ENCODE data around the gene PWP2. TPM values are rescaled to one million over a fixed set of nuclear protein-coding genes. Genes with fewer than 3 reads are reported as not detected.
A peak's percentile ranks its signal among the peaks of the same experiment; 100 is the strongest.
"Not testable (repeated sequence)": the region's sequence is repeated elsewhere in the genome, so short reads cannot be mapped to it uniquely, and the experiment has no call there.

Gene PWP2
- total and polyA plus RNA-seq, 2 donors = 2.2 to 12.7 TPM

DNA sequence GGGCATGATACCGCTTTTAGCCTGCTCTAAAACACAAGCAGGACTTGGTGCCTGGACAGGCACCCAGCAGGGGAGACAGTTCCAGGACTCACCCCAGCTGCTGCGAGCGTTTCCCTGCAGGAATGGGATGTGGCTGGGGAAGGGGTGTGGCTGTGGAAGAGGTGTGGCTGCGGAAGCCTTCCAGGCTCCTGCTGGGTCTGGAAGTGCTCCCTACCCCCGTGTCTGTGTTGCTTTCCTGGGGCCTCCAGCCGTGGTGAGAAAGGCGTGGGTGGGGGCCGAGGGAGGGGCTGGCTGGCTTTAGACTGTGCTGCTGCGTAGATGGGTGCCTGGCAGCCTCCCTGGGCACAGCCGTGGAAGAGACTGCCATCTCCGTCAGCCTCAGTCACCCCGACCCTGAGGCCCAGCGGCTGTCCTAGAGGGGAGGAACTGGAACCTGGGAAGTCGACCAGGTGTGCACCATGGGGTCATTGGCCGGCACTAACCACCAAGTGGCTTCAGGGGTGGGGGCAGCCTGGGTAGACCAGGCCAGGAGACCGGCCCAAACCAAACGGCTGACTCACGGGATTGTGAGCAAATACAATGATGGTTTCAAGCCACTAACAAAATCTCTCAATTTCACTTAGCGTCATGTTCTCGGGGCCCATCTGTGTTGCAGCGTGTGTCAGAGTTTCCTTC lies 46.2 kb downstream of the PWP2 start:
- WGBS = 80% methylated on average over 7 of the region's 21 CpGs
- not testable (repeated sequence) for H3K4me1 ChIP-seq (ENCODE audit: control insufficient read depth in 2 of 2, insufficient read depth in 2 of 2, low read length in 2 of 2); H3K27ac ChIP-seq (ENCODE audit: low read depth in 1 of 2, low read length in 1 of 2); H3K4me3 ChIP-seq (ENCODE audit: low read length in 2 of 2); H3K27me3 ChIP-seq (ENCODE audit: control insufficient read depth in 2 of 2, insufficient read depth in 1 of 2, low read length in 1 of 2); DNase-seq (ENCODE audit: low read depth in 6 of 9, low spot score in 9 of 9); H3K36me3 ChIP-seq (ENCODE audit: control insufficient read depth in 2 of 2, insufficient read depth in 2 of 2, low read length in 1 of 2); H3K9me3 ChIP-seq (ENCODE audit: control insufficient read depth in 2 of 2, insufficient read depth in 1 of 2, low read length in 1 of 2)

GRCh38 chr21:44153889-44154228 lies 46.7 kb downstream of the PWP2 start:
- H3K4me1 ChIP-seq (ENCODE audit: control insufficient read depth in 2 of 2, insufficient read depth in 2 of 2, low read length in 2 of 2); DNase-seq (ENCODE audit: low read depth in 6 of 9, low spot score in 9 of 9); H3K36me3 ChIP-seq (ENCODE audit: control insufficient read depth in 2 of 2, insufficient read depth in 2 of 2, low read length in 1 of 2); H3K27me3 ChIP-seq (ENCODE audit: control insufficient read depth in 2 of 2, insufficient read depth in 1 of 2, low read length in 1 of 2); H3K4me3 ChIP-seq (ENCODE audit: low read length in 2 of 2); H3K9me3 ChIP-seq (ENCODE audit: control insufficient read depth in 2 of 2, insufficient read depth in 1 of 2, low read length in 1 of 2); H3K27ac ChIP-seq (ENCODE audit: low read depth in 1 of 2, low read length in 1 of 2): not testable (repeated sequence)
- 75% methylated on average over 8 of the region's 17 CpGs for WGBS

GRCh38 chr21:44154816-44155230 lies 47.6 kb downstream of the PWP2 start:
- WGBS = no CpG with 5 or more reads among the region's 20 CpGs
- not testable (repeated sequence) for H3K27me3 ChIP-seq (ENCODE audit: control insufficient read depth in 2 of 2, insufficient read depth in 1 of 2, low read length in 1 of 2); H3K27ac ChIP-seq (ENCODE audit: low read depth in 1 of 2, low read length in 1 of 2); H3K36me3 ChIP-seq (ENCODE audit: control insufficient read depth in 2 of 2, insufficient read depth in 2 of 2, low read length in 1 of 2); DNase-seq (ENCODE audit: low read depth in 6 of 9, low spot score in 9 of 9); H3K9me3 ChIP-seq (ENCODE audit: control insufficient read depth in 2 of 2, insufficient read depth in 1 of 2, low read length in 1 of 2); H3K4me1 ChIP-seq (ENCODE audit: control insufficient read depth in 2 of 2, insufficient read depth in 2 of 2, low read length in 2 of 2); H3K4me3 ChIP-seq (ENCODE audit: low read length in 2 of 2)

GRCh38 chr21:44155231-44155993 lies 48.2 kb downstream of the PWP2 start:
- H3K4me1 ChIP-seq (ENCODE audit: control insufficient read depth in 2 of 2, insufficient read depth in 2 of 2, low read length in 2 of 2); H3K27ac ChIP-seq (ENCODE audit: low read depth in 1 of 2, low read length in 1 of 2); H3K9me3 ChIP-seq (ENCODE audit: control insufficient read depth in 2 of 2, insufficient read depth in 1 of 2, low read length in 1 of 2); H3K4me3 ChIP-seq (ENCODE audit: low read length in 2 of 2); DNase-seq (ENCODE audit: low read depth in 6 of 9, low spot score in 9 of 9); H3K36me3 ChIP-seq (ENCODE audit: control insufficient read depth in 2 of 2, insufficient read depth in 2 of 2, low read length in 1 of 2); H3K27me3 ChIP-seq (ENCODE audit: control insufficient read depth in 2 of 2, insufficient read depth in 1 of 2, low read length in 1 of 2): not testable (repeated sequence)
- 16% methylated on average over 11 of the region's 38 CpGs for WGBS

DNA sequence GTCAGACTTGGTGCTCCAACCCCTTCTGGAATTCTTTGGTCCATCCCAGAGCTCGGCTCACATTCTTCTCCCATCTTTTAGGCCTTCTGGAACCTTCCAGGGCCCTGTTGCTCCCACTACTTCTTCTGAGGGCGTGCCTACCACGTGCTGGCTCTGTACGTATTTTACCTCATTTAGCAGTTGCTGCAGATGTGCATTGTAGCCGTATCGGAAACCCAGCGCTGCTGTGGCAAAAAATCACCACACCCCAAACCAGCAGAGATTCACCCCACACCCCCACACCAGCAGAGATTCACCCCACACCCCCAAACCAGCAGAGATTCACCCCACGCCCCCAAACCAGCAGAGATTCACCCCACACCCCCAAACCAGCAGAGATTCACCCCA lies 48.8 kb downstream of the PWP2 start:
- not testable (repeated sequence) for H3K4me1 ChIP-seq (ENCODE audit: control insufficient read depth in 2 of 2, insufficient read depth in 2 of 2, low read length in 2 of 2); H3K9me3 ChIP-seq (ENCODE audit: control insufficient read depth in 2 of 2, insufficient read depth in 1 of 2, low read length in 1 of 2); H3K27me3 ChIP-seq (ENCODE audit: control insufficient read depth in 2 of 2, insufficient read depth in 1 of 2, low read length in 1 of 2); H3K36me3 ChIP-seq (ENCODE audit: control insufficient read depth in 2 of 2, insufficient read depth in 2 of 2, low read length in 1 of 2); H3K4me3 ChIP-seq (ENCODE audit: low read length in 2 of 2); DNase-seq (ENCODE audit: low read depth in 6 of 9, low spot score in 9 of 9); H3K27ac ChIP-seq (ENCODE audit: low read depth in 1 of 2, low read length in 1 of 2)
- 75% methylated on average over 1 of the region's 8 CpGs for WGBS

- not testable (repeated sequence) for H3K4me1 ChIP-seq (ENCODE audit: control insufficient read depth in 2 of 2, insufficient read depth in 2 of 2, low read length in 2 of 2); H3K27me3 ChIP-seq (ENCODE audit: control insufficient read depth in 2 of 2, insufficient read depth in 1 of 2, low read length in 1 of 2); H3K9me3 ChIP-seq (ENCODE audit: control insufficient read depth in 2 of 2, insufficient read depth in 1 of 2, low read length in 1 of 2); H3K27ac ChIP-seq (ENCODE audit: low read depth in 1 of 2, low read length in 1 of 2); DNase-seq (ENCODE audit: low read depth in 6 of 9, low spot score in 9 of 9); H3K36me3 ChIP-seq (ENCODE audit: control insufficient read depth in 2 of 2, insufficient read depth in 2 of 2, low read length in 1 of 2); H3K4me3 ChIP-seq (ENCODE audit: low read length in 2 of 2)
- 4% methylated on average over 8 of the region's 28 CpGs for WGBS
These were observed 50.4 kb downstream of the PWP2 start for GRCh38 chr21:44157439-44158081.

- WGBS = 60% methylated on average over 7 of the region's 7 CpGs
- H3K4me3 ChIP-seq (ENCODE audit: low read length in 2 of 2); DNase-seq (ENCODE audit: low read depth in 6 of 9, low spot score in 9 of 9): not testable (repeated sequence)
These were observed 50.9 kb downstream of the PWP2 start for GRCh38 chr21:44158082-44158468.

DNA sequence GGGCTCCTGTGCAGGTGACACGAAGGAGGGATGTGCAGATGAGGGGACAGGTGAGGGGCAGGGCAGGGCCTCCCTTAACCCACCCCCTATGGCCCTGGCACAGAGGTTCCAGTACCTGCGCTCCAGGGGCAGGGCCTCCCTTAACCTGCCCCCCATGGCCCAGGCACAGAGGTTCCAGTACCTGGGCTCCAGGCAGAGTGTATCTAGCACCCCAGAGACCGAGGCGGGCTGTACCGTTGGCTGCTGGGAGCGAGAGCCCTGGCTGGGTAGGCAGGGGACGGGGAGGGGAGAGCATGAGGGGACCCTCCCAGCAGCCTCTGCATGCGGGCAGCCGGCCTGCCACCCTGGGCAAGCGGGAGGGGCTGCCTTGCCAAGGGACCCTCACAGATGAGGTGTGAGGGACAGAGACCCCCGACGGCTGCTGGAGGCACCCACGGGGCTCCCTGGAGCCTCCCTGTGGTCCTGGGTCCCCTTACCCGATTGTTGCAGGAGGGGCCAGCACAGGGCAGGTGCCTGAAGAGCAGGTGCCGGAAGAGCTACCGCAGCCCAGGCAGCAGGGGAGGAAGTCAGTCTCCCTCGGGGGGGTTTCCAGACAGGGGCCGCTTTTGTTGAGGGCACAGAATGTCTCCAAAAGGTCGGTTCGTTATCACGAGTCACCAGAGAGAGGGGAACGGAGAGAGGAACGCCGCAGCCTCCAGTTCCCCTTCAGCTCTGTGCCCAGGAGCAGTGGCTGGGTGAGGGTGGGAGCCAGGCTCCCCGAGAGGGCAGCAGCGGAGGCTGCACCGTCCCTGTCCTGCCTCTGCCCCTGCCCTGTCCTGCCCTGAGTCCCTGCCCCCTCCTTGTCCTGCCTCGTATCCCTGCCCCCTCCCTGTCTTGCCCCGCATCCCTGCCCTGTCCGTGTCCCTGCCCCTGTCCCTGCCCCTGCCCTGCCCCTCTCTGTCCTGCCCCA lies 52.4 kb downstream of the PWP2 start:
- peak in 1 of 9 donors; percentile 14 for DNase-seq (ENCODE audit: low read depth in 6 of 9, low spot score in 9 of 9)
- H3K4me3 ChIP-seq (ENCODE audit: low read length in 2 of 2); H3K9me3 ChIP-seq (ENCODE audit: control insufficient read depth in 2 of 2, insufficient read depth in 1 of 2, low read length in 1 of 2); H3K27me3 ChIP-seq (ENCODE audit: control insufficient read depth in 2 of 2, insufficient read depth in 1 of 2, low read length in 1 of 2); H3K36me3 ChIP-seq (ENCODE audit: control insufficient read depth in 2 of 2, insufficient read depth in 2 of 2, low read length in 1 of 2); H3K4me1 ChIP-seq (ENCODE audit: control insufficient read depth in 2 of 2, insufficient read depth in 2 of 2, low read length in 2 of 2): not testable (repeated sequence)
- 8% methylated on average over 10 of the region's 30 CpGs for WGBS
- peak overlapping the region in 1 of 2 donors; percentile 58 for H3K27ac ChIP-seq (ENCODE audit: low read depth in 1 of 2, low read length in 1 of 2)

More at GRCh38 chr21:44158082-44158468, 50.9 kb downstream of the PWP2 start:
- not testable (repeated sequence) for H3K27me3 ChIP-seq (ENCODE audit: control insufficient read depth in 2 of 2, insufficient read depth in 1 of 2, low read length in 1 of 2); H3K27ac ChIP-seq (ENCODE audit: low read depth in 1 of 2, low read length in 1 of 2); H3K9me3 ChIP-seq (ENCODE audit: control insufficient read depth in 2 of 2, insufficient read depth in 1 of 2, low read length in 1 of 2); H3K4me1 ChIP-seq (ENCODE audit: control insufficient read depth in 2 of 2, insufficient read depth in 2 of 2, low read length in 2 of 2); H3K36me3 ChIP-seq (ENCODE audit: control insufficient read depth in 2 of 2, insufficient read depth in 2 of 2, low read length in 1 of 2)

Measured in thymus (tissue), 11 donors.